AG10803 (cell line): Measurements from ENCODE around the gene CALN1.

ENCODE experiments used
- DNase-seq: peaks from one replicate; pipeline ENCODE4 v3.0.0; 2010; ENCODE audit warnings: low read depth
- H3K4me3 ChIP-seq: 2 replicates; pipeline ENCODE4 v1.5.1; 2011; ENCODE audit warnings: mild to moderate bottlenecking, low read length, control low read depth
- CTCF ChIP-seq: conservative IDR thresholded peaks from 2 replicates; pipeline ENCODE4 v1.5.1; 2011; ENCODE audit warnings: mild to moderate bottlenecking, low read length, control low read depth, inconsistent platforms

The CALN1 gene

DNA sequence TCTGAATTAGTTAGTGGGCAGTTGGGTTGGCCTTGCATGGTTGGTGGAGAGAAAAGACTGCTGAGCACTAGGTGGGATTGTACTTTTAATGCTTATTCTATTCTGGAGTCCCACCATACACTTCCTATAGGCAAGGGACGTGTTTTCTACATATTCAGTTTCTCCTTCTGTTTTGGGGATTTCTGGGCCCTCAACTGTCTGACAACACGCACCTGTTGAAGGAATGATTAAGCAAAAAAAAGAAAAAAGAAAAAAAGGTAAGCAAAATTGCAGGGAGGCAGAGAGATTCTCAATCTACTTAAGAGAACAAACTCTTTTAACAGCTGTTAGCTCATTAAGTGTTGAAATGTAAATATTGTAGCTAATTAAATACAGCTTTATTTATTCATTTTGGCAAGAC, 541.3 kb downstream of the CALN1 start:
- TF ChIP-seq CTCF: no peak
- DNase-seq: no peak

GRCh38 chr7:71868797-71869196, 543.3 kb downstream of the CALN1 start:
- DNase-seq: peak; percentile 58
- no peak overlapping the region for H3K4me3 ChIP-seq
- TF ChIP-seq CTCF: no peak

More for the DNA sequence above, 541.3 kb downstream of the CALN1 start:
- H3K4me3 ChIP-seq: no peak overlapping the region

GRCh38 chr7:71867626-71868025, 544.5 kb downstream of the CALN1 start:
- DNase-seq: no peak
- no peak overlapping the region for H3K4me3 ChIP-seq
- no peak for TF ChIP-seq CTCF

DNA sequence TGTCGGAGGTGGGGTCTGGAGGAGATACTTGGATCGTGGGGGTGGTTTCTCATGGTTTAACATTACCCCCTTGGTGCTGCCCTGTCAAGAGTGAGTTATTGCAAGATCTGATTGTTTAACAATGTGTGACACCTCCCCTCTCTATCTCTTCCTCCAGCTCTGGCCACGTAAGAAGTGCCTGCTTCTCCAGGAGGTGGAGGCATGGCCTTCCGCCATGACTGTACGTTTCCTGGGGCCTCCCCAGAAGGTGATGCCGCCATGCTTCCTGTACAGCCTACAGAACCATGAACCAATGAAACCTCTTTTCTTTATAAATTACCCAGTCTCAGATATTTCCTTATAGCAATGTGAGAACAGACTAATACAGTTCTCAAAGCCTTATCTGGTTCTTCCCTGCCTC, 547.0 kb downstream of the CALN1 start:
- no peak for DNase-seq
- H3K4me3 ChIP-seq: no peak overlapping the region
- TF ChIP-seq CTCF: no peak

DNA sequence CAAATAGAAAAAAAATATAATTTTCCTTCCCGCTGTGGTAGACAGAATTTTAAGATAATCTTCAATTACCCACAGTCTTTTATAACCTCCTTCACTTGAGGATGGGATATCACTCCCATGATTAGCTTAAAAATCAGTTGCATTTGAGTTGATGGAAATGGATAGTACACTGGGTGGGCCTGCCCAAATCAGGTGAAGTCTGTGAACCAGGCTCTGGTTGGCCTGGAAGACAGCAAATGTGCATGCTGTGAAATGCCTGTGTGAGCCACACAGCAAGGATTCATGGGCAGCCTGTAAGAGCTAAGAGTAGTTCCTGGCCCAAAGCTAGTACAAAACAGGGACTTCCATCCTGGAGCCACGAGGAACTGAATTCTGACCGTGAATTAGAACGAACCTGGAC, 548.0 kb downstream of the CALN1 start:
- no peak for TF ChIP-seq CTCF
- H3K4me3 ChIP-seq: no peak overlapping the region
- no peak for DNase-seq

- no peak for TF ChIP-seq CTCF
- no peak overlapping the region for H3K4me3 ChIP-seq
- DNase-seq: no peak
Observed at GRCh38 chr7:71860572-71860971, 551.6 kb downstream of the CALN1 start.

DNA sequence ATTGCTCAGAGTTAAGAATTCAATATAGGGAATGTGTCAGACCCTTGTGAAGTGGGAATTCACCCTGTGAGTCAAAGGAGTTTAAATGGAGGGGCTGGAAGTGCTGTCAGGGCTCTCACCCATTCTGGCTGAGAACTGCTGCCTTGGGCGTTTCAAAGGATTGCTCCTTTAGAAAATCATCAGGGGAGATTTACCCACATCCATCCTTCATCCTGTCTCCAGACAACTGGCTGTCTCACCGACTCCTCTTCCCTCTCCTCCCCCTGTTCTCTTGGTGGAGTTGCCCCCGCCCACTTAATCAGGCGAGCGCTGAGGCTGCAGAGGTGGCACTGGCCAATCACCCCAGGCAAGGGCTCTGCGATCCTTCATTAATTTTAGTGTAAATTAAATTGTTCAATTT, 554.8 kb downstream of the CALN1 start:
- no peak for TF ChIP-seq CTCF
- H3K4me3 ChIP-seq: no peak overlapping the region
- no peak for DNase-seq
